ENCODE data around the gene NUPR1. TPM values are rescaled to one million over a fixed set of nuclear protein-coding genes. Genes with fewer than 3 reads are reported as not detected.

The NUPR1 gene
- total and polyA plus RNA-seq, 2 of the 13 experiments (the other 11 are each of a cell fraction or from before 2014, with no cell fraction given) = 18.0 to 25.6 TPM

GRCh38 chr16:28505489-28506137, 33.2 kb downstream of the NUPR1 start (continued):
- TF ChIP-seq PAWR (CRISPR knock-in tag; IDR thresholded peaks at IDR 0.05; ENCODE audit: borderline replicate concordance) (no peak), NKX3-1 (CRISPR knock-in tag; IDR thresholded peaks at IDR 0.05) (0 out of 2 replicates have a peak, but pooled peaks have one; percentile 34), MXD3 (CRISPR knock-in tag; IDR thresholded peaks at IDR 0.05) (no peak), ZNF850 (CRISPR knock-in tag; conservative IDR thresholded peaks at IDR 0.05) (no peak), IRF9 (CRISPR knock-in tag; IDR thresholded peaks at IDR 0.05; ENCODE audit: borderline replicate concordance) (0 out of 2 replicates have a peak, but pooled peaks have one; percentile 68), BRCA1 (CRISPR knock-in tag; IDR thresholded peaks at IDR 0.05) (0 out of 2 replicates have a peak, but pooled peaks have one; percentile 73), TERF1 (CRISPR knock-in tag; IDR thresholded peaks at IDR 0.05) (no peak), ZNF609 (CRISPR knock-in tag; IDR thresholded peaks at IDR 0.05; ENCODE audit: borderline replicate concordance) (peak; percentile 82; the same call in 1 of the 2 replicates), ZNF83 (CRISPR knock-in tag; IDR thresholded peaks at IDR 0.05; ENCODE audit: borderline replicate concordance) (no peak), GATAD1 (CRISPR knock-in tag; IDR thresholded peaks at IDR 0.05) (0 out of 2 replicates have a peak, but pooled peaks have one; percentile 45), ZNF276 (CRISPR knock-in tag; IDR thresholded peaks at IDR 0.05; ENCODE audit: low read depth) (no peak), ETV5 (CRISPR knock-in tag; IDR thresholded peaks at IDR 0.05; ENCODE audit: borderline replicate concordance) (peak; percentile 89), ZC3H4 (CRISPR knock-in tag; IDR thresholded peaks at IDR 0.05; ENCODE audit: borderline replicate concordance) (no peak), ZNF251 (CRISPR knock-in tag; IDR thresholded peaks at IDR 0.05) (no peak), MIER2 (CRISPR knock-in tag; IDR thresholded peaks at IDR 0.05) (peak; percentile 32; the same call in 1 of the 2 replicates), PATZ1 (CRISPR knock-in tag; IDR thresholded peaks at IDR 0.05) (peak; percentile 69), ZNF484 (CRISPR knock-in tag; IDR thresholded peaks at IDR 0.05; ENCODE audit: borderline replicate concordance, low read depth) (no peak)
